A204.1 (cell line): ENCODE measurements around the gene SLC39A10.
"Not testable (repeated sequence)": the region's sequence is repeated elsewhere in the genome, so short reads cannot be mapped to it uniquely, and the experiment has no call there.

Source experiments
- FAIRE-seq: peaks from 2 replicates; lab custom pipeline; 2012; peaks lifted over from hg19 to GRCh38; lab: Jason Lieb, UNC

Gene SLC39A10

GRCh38 chr2:195656859-195657633, at the start of gene SLC39A10:
TSS of gene SLC39A10 (plus strand) at chr2:195657226. CDS start at chr2:195680043, 22,817 bp downstream.
- FAIRE-seq = peak; percentile 99

GRCh38 chr2:195608768-195609454, 48.1 kb upstream of the SLC39A10 start:
- no peak for FAIRE-seq

DNA sequence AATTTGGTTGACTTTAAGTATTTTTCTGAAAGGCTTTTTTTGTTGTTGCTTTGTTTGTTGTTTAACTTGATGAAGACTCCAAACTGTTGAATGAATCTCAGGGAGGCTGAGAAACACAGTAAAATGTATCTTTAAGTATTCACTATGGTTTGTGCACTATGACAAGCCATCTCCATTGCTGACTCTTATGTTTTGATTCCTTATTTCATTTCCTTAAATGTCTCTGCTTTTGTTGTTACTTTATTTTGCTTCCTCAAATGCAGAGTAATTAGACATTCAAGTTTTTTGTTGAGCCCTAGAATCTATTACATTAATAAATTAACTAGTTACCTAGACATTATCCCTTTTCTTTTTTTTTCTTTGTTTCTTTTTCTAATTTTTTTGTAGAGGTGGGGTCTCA, 46.3 kb upstream of the SLC39A10 start:
- FAIRE-seq = no peak

- no peak for FAIRE-seq
Measured at GRCh38 chr2:195612611-195613495, 44.2 kb upstream of the SLC39A10 start.

DNA sequence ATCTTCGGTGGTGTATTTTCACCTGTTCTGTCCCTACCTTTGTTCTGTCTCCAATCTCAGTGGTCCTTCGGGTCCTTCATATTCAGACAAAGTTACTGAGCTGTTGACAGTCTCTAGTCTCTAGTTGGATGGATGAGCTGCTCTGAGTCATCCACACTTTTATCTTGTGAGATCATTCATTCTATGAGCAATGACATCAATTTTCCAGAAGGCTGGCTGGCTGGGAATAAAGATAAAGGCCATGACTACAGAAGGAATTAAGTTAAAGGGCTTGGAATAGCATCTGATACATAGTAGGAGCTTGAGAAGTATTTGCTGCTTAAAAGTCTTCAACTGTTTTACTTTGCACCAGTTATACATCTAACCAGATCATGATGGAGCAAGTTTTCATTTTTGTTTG, 43.1 kb upstream of the SLC39A10 start:
- FAIRE-seq = no peak

GRCh38 chr2:195619590-195619989, 37.4 kb upstream of the SLC39A10 start:
- no peak for FAIRE-seq

DNA sequence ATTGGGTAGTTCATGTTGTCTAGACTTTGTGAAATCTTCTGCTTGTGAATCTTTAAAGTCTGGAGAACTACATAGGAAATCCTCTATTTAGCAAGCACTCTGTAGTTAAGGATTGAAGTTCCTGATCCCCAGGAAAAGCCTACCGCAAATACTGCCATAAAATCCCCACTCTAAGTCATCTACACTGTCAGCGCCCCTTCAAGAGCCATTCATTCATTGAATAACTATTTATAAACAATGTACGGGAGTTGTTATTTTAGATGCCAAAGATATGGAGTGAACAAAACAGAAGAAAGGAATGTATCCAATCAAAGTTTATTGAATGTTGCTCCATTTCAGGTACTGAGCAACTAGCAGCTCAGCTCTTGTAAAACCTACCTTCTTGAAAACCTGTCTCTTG, 36.5 kb upstream of the SLC39A10 start:
- FAIRE-seq = no peak

DNA sequence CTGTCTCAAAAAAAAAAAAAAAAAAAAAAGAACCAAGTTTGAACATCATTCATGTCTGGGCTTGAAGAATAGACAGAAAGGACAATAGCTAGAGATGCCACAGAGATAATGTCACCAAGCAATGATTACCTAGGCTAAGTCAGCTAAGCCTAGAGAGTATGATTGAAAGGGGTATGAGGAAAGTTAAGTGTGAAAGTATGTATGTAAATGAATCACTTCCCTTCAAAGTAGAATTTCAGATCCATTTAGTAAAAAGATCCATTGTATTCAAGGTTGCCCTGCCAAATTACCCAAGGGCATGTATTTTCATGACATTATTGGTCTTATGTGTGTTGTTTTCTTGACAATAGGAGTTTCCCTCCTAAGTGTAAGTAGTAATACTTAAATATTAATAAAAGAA, 34.1 kb upstream of the SLC39A10 start:
- FAIRE-seq = no peak

DNA sequence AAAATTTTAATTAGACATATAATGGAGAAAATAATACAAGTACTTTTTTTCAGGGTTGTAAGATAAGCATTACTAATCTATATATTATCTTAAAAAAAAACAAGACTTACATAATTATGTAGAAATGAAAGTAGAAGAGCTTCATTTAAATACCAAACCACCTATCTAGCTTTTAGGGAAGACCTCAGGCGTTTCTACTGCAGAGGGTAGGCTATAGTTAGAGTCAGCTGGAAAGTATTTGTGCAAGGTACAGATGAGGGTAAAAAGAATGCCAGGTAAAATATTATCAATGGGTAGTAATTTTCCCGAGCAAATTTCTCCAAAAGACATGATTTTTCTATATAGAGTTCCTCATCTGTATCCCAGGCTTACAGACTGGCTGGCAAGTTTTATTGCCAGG, 30.5 kb upstream of the SLC39A10 start:
- FAIRE-seq = no peak

DNA sequence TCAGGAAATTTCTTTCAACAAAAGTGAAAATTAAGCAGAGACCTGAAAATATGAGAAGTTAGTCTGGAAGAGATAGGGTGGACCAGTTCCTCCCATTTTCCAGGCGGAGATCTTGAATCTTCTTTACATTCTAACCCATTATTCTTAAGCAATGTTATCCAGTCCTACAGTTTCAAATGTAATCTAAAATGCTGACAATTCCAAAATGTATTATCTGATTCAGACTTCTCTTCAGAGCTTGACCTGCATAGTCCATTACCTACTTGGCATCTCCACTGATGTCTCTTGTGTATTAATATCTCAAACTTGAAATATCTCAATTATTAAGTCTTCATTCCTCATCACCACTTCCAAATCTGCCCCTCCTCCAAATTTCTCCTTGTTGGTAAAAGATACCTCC, 28.4 kb upstream of the SLC39A10 start:
- FAIRE-seq = no peak

DNA sequence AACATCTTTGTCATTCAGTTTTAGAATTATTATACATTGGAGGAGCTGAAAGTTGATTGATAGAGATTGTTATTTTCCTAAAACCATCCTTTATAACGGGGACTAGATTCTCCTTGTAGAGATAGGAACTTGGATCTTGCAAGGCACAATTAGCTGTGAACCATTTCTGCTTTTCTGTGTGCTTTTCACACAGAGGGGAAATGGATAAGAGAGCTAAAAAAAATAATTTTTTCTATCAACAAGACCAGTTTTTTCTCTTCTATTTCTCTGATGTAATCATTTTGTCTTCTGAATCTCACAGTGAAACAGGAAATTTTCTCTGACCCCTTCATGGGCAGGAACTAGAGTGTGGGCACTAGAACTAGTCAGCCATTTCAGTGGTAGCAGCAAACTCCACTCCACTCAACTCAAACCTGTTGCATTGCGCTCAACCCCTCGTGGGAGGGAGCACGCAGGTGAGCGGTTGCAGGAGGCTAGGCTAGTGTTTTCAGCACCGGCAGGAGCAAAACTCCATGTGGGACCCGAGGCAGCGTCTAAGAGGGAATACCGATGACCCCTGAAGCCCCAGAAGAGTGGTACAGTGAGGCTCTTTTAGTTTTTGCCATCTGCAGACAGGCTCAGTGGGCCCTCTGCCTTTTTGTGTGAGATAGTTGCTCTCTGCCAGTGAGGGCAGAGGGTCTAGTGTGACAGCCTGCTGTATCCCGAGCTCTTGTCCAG, 24.0 kb upstream of the SLC39A10 start:
- no peak for FAIRE-seq

GRCh38 chr2:195633573-195633870, 23.5 kb upstream of the SLC39A10 start:
- no peak for FAIRE-seq

GRCh38 chr2:195633974-195634373, 23.1 kb upstream of the SLC39A10 start:
- no peak for FAIRE-seq

- FAIRE-seq = no peak
Measured at GRCh38 chr2:195636890-195637289, 20.1 kb upstream of the SLC39A10 start.

DNA sequence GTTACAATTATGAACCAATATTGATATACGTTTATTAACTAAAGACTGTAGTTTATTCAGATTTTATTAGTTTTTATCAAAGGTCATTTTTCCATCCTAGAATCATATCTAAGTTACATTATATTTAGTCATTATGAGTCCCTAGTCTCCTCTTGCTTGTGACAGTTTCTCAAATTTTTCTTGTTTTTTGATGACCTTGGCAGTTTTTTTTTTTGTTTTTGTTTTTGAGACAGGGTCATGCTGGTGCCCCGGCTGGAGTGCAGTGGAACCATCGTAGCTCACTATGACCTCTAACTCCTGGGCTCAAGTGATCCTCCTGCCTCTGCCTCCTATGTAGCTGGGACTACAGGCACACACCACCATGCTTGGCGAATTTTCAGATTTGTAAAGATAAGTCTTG, 18.3 kb upstream of the SLC39A10 start:
- no peak for FAIRE-seq

GRCh38 chr2:195639238-195639858, 17.7 kb upstream of the SLC39A10 start:
- no peak for FAIRE-seq

GRCh38 chr2:195639959-195640358, 17.1 kb upstream of the SLC39A10 start:
- no peak for FAIRE-seq

DNA sequence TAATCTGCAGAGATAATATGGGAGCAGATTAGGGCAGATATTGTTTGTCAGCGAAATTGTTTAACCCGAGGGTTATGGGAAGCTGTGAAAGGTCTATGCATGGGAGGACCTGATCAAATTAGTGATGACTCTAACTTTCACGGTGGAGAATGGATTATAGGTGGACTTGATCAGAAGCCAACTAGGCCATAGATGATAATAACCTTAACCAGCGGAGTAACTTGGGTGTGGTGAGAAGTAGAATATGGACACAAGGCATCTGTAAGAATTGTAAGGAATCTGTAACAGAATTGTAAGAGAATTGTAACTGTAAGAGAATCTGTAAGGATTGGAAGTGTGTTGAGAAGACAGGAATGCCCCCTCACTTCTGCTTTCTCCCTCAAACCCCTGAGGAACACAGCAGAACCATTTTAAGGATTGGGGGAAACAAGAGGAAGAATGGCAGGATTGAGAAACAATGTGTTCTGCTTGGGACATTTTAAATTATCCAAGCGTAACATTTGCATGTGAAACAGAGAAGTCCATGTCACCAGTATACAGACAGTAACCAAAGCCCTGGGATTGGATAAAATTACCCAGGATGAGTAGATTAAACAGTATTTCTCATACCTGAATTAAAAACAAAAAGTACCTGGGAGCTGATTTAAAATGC, 14.9 kb upstream of the SLC39A10 start:
- no peak for FAIRE-seq

DNA sequence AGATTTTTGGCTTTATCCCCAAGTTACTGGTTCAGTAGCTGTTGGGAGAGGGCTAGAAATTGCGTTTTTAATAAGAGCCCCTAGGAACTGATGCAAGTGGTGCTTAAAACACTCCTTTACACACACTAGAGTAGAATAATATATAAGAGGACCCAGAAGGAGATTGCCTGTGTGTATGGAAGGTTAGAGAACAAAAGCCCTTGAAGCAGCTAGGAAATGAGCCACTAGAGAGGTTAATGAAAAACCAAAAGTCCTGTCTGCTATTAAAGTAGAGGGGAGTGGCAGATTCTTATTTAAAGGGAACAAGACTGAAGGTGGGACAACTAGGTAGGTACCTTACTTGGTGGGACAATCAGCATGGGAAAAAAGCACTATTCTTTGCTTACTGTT, 14.4 kb upstream of the SLC39A10 start:
- FAIRE-seq = no peak

DNA sequence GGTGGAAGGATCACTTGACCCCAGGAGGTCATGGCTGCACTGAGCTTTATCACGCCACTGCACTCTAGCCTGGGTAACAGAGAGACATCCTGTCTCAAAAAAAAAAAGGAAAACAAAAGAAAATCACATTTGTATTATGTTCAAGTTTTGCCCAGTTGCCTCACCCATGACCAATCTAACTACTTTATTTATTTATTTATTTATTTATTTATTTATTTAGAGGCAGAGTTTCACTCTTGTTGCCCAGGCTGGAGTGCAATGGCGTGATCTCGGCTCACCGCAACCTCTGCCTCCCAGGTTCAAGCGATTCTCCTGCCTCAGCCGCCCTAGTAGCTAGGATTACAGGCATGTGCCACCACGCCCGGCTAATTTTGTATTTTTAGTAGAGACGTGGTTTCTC, 12.3 kb upstream of the SLC39A10 start:
- not testable (repeated sequence) for FAIRE-seq

- FAIRE-seq = peak; percentile 40
Measured at GRCh38 chr2:195645413-195645812, 11.6 kb upstream of the SLC39A10 start.
